Liver (tissue), 9 donors: ENCODE results near the gene NAP1L4. TPM values are rescaled to one million over a fixed set of nuclear protein-coding genes. Genes with fewer than 3 reads are reported as not detected.

ENCODE experiments used
- DNase-seq: peaks from one replicate; pipeline ENCODE4 v3.0.0-alpha.2; 2017; ENCODE audit warnings: low spot score
- H3K27ac ChIP-seq, 2 donors: one replicate each; pipeline ENCODE4 v1.7.0; 2013; ENCODE audit warnings: inconsistent platforms in 2 of 2, low read length in 2 of 2, control low read depth in 1 of 2, low read depth in 1 of 2, mild to moderate bottlenecking in 1 of 2
- H3K27me3 ChIP-seq, 4 donors: one replicate each; pipeline versions ENCODE4 v1.6.1 to v1.7.0; 2013; ENCODE audit warnings: low read length in 3 of 4, inconsistent platforms in 1 of 4, mild to moderate bottlenecking in 1 of 4, moderate library complexity in 1 of 4; ENCODE audit not compliant: control insufficient read depth in 4 of 4, insufficient read depth in 4 of 4
- H3K36me3 ChIP-seq, 4 donors: one replicate each; pipeline versions ENCODE4 v1.6.1 to v1.7.0; 2013; ENCODE audit warnings: low read length in 3 of 4, mild to moderate bottlenecking in 3 of 4, low read depth in 1 of 4, moderate library complexity in 1 of 4; ENCODE audit not compliant: control insufficient read depth in 4 of 4, insufficient read depth in 3 of 4
- H3K4me1 ChIP-seq, 4 donors: one replicate each; pipeline versions ENCODE4 v1.6.1 to v1.7.0; 2013; ENCODE audit warnings: low read length in 3 of 4, mild to moderate bottlenecking in 3 of 4, moderate library complexity in 1 of 4; ENCODE audit not compliant: control insufficient read depth in 4 of 4, insufficient read depth in 4 of 4
- H3K4me3 ChIP-seq, 3 donors: one replicate each; pipeline versions ENCODE4 v1.6.1 to v1.7.0; 2013; ENCODE audit warnings: low read length in 3 of 3, control low read depth in 1 of 3, low read depth in 1 of 3, mild to moderate bottlenecking in 1 of 3
- H3K9ac ChIP-seq, 2 donors: one replicate each; pipeline ENCODE4 v1.7.0; 2013; ENCODE audit warnings: low read length in 2 of 2, mild to moderate bottlenecking in 2 of 2, moderate library complexity in 2 of 2, control low read depth in 1 of 2, low read depth in 1 of 2
- H3K9me3 ChIP-seq, 4 donors: one replicate each; pipeline versions ENCODE4 v1.6.1 to v1.7.0; 2013; ENCODE audit warnings: low read length in 3 of 4; ENCODE audit not compliant: control insufficient read depth in 4 of 4
- EGR1 ChIP-seq, 2 donors: IDR thresholded peaks; 2 replicates each; pipeline ENCODE4 v1.6.1; 2016 to 2018; ENCODE audit warnings: antibody characterized with exemption in 2 of 2, low read depth in 2 of 2
- FOXA1 ChIP-seq: IDR thresholded peaks from 2 replicates; pipeline ENCODE4 v1.6.1; 2016; ENCODE audit warnings: antibody characterized with exemption
- FOXA2 ChIP-seq: IDR thresholded peaks from 2 replicates; pipeline ENCODE4 v1.6.1; 2016; ENCODE audit warnings: antibody characterized with exemption
- HNF4A ChIP-seq, 2 donors: conservative IDR thresholded peaks; 2 replicates each; pipeline ENCODE4 v1.6.1; 2016; ENCODE audit warnings: antibody characterized with exemption in 2 of 2, mild to moderate bottlenecking in 2 of 2
- HNF4G ChIP-seq: IDR thresholded peaks from 2 replicates; pipeline ENCODE4 v1.6.1; 2016; ENCODE audit warnings: antibody characterized with exemption
- NR2F2 ChIP-seq: IDR thresholded peaks from 2 replicates; pipeline ENCODE4 v1.6.1; 2016; ENCODE audit warnings: antibody characterized with exemption
- RAD21 ChIP-seq, 2 donors: IDR thresholded peaks; 2 replicates each; pipeline ENCODE4 v1.6.1; 2016; ENCODE audit warnings: antibody characterized with exemption in 2 of 2, mild to moderate bottlenecking in 2 of 2
- RXRA ChIP-seq, 2 donors: IDR thresholded peaks; 2 replicates each; pipeline ENCODE4 v1.6.1; 2017 to 2018; ENCODE audit warnings: antibody characterized with exemption in 2 of 2, mild to moderate bottlenecking in 1 of 2
- TAF1 ChIP-seq: conservative IDR thresholded peaks from 2 replicates; pipeline ENCODE4 v1.6.1; 2016; ENCODE audit warnings: antibody characterized with exemption, mild to moderate bottlenecking
- YY1 ChIP-seq: IDR thresholded peaks from 2 replicates; pipeline ENCODE4 v1.6.1; 2016; ENCODE audit warnings: antibody characterized with exemption, mild to moderate bottlenecking
- WGBS: extraction: QIAGEN DNeasy Blood & Tissue Kit; methylation state at CpG from one replicate; pipeline ENCODE4 v1.1.7; 2013; 5-methylcytosine and 5-hydroxymethylcytosine counted together
- polyA plus RNA-seq, 2 donors: library from polyadenylated mRNA; stranded (reverse) in 1 of 2; unstranded in 1 of 2; fragments of 200-250 nt in 1 of 2; fragments of >200 nt in 1 of 2; fragmentation: Nextera tagmentation in 1 of 2; extraction: Ambion mirVana in 1 of 2; gene quantifications; one replicate each; pipeline versions ENCODE4 v1.2.1 to v1.2.3, GENCODE V29; 2013 to 2015
- total RNA-seq, 2 donors: library from RNA; depleted of rRNA; stranded (reverse); fragments of >200 nt; gene quantifications; one replicate each; pipeline ENCODE4 v1.2.3, GENCODE V29; 2014
- TF ChIP-seq, protein P1 (sequence below): fragments of 150-350 bp; IDR thresholded peaks from 2 replicates; pipeline ENCODE4 v1.5.1; 2017; ENCODE audit warnings: improper control_type of control experiment, low read depth, low read length; ENCODE audit not compliant: missing input control
- TF ChIP-seq, protein P2 (sequence below): IDR thresholded peaks from 2 replicates; pipeline ENCODE4 v1.6.1; 2016; ENCODE audit warnings: antibody characterized with exemption
- TF ChIP-seq, protein P3 (sequence below): IDR thresholded peaks from 2 replicates; pipeline ENCODE4 v1.6.1; 2016; ENCODE audit warnings: antibody characterized with exemption, mild to moderate bottlenecking
- donor health status: healthy.
- donor health status: healthy.
- donor health status: healthy.
- donor health status: healthy.
- donor health status: healthy.

NAP1L4 gene
- total and polyA plus RNA-seq, 4 donors, result 33.2 to 110 (median 46.7) TPM

GRCh38 chr11:2975594-2975993 is 16.5 kb downstream of the NAP1L4 start:
- H3K9ac ChIP-seq, result no peak overlapping the region
- TF ChIP-seq, protein P1, sequence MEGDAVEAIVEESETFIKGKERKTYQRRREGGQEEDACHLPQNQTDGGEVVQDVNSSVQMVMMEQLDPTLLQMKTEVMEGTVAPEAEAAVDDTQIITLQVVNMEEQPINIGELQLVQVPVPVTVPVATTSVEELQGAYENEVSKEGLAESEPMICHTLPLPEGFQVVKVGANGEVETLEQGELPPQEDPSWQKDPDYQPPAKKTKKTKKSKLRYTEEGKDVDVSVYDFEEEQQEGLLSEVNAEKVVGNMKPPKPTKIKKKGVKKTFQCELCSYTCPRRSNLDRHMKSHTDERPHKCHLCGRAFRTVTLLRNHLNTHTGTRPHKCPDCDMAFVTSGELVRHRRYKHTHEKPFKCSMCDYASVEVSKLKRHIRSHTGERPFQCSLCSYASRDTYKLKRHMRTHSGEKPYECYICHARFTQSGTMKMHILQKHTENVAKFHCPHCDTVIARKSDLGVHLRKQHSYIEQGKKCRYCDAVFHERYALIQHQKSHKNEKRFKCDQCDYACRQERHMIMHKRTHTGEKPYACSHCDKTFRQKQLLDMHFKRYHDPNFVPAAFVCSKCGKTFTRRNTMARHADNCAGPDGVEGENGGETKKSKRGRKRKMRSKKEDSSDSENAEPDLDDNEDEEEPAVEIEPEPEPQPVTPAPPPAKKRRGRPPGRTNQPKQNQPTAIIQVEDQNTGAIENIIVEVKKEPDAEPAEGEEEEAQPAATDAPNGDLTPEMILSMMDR, result peak; percentile 44
- TF ChIP-seq RAD21 (IDR thresholded peaks at IDR 0.05) (peak; percentile 71 to 80), RXRA (IDR thresholded peaks at IDR 0.05) (no peak)
- H3K4me1 ChIP-seq, result no peaks in the 10 kb centered on the region
- no peaks in the 10 kb centered on the region for H3K27me3 ChIP-seq
- no peak overlapping the region for H3K4me3 ChIP-seq
- WGBS, result 87% methylated on average over 4 of the region's 4 CpGs
- DNase-seq, result no peak
- peaks cover 9 to 65% (median 57%) of the 10 kb centered on the region in 4 donors for H3K36me3 ChIP-seq
- no peak overlapping the region for H3K27ac ChIP-seq
- H3K9me3 ChIP-seq, result no peaks in the 10 kb centered on the region

DNA sequence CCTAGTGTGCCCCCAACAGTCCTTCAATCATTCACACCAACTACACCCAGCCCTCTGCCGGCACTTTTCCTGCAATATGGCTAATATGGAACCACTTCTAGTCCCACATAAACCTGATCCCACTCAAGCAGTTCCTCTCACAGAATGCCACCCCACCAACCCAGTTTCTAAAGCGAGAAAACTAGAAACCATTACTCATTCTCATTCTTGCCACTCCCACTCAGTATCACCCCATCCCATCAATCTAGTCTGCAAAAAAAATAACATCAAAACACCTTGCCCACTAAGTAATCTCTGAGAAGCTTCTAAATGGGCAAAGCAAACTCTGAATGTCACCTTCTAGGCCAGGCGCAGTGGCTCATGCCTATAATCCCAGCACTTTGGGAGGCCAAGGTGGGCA is 17.9 kb downstream of the NAP1L4 start:
- Histone ChIP-seq H3K9ac (no peak overlapping the region), H3K27ac (no peak overlapping the region), H3K27me3 (no peaks in the 10 kb centered on the region), H3K36me3 (peaks cover 14 to 78% (median 70%) of the 10 kb centered on the region in 4 donors), H3K4me3 (no peak overlapping the region), H3K9me3 (no peaks in the 10 kb centered on the region), H3K4me1 (no peaks in the 10 kb centered on the region)
- no peak for TF ChIP-seq RXRA (IDR thresholded peaks at IDR 0.05)
- no peak for TF ChIP-seq EGR1 (IDR thresholded peaks at IDR 0.05; ENCODE audit: low read depth in 2 of 2)
- TF ChIP-seq YY1, result no peak
- TF ChIP-seq NR2F2, result no peak
- TF ChIP-seq TAF1, result no peak
- TF ChIP-seq, protein P2, sequence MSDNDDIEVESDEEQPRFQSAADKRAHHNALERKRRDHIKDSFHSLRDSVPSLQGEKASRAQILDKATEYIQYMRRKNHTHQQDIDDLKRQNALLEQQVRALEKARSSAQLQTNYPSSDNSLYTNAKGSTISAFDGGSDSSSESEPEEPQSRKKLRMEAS, result no peak
- TF ChIP-seq FOXA1, result no peak
- TF ChIP-seq, protein P3, sequence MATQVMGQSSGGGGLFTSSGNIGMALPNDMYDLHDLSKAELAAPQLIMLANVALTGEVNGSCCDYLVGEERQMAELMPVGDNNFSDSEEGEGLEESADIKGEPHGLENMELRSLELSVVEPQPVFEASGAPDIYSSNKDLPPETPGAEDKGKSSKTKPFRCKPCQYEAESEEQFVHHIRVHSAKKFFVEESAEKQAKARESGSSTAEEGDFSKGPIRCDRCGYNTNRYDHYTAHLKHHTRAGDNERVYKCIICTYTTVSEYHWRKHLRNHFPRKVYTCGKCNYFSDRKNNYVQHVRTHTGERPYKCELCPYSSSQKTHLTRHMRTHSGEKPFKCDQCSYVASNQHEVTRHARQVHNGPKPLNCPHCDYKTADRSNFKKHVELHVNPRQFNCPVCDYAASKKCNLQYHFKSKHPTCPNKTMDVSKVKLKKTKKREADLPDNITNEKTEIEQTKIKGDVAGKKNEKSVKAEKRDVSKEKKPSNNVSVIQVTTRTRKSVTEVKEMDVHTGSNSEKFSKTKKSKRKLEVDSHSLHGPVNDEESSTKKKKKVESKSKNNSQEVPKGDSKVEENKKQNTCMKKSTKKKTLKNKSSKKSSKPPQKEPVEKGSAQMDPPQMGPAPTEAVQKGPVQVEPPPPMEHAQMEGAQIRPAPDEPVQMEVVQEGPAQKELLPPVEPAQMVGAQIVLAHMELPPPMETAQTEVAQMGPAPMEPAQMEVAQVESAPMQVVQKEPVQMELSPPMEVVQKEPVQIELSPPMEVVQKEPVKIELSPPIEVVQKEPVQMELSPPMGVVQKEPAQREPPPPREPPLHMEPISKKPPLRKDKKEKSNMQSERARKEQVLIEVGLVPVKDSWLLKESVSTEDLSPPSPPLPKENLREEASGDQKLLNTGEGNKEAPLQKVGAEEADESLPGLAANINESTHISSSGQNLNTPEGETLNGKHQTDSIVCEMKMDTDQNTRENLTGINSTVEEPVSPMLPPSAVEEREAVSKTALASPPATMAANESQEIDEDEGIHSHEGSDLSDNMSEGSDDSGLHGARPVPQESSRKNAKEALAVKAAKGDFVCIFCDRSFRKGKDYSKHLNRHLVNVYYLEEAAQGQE, result no peak
- TF ChIP-seq, protein P1, result no peak
- no peak for TF ChIP-seq HNF4A (conservative IDR thresholded peaks at IDR 0.05)
- no peak for TF ChIP-seq HNF4G
- TF ChIP-seq FOXA2, result no peak
- TF ChIP-seq RAD21 (IDR thresholded peaks at IDR 0.05), result no peak
- no peak for DNase-seq
- 96% methylated on average over 3 of the region's 3 CpGs for WGBS
